GM18498 (cell line): ENCODE data around the gene DERL2.
"Not testable (repeated sequence)": the region's sequence is repeated elsewhere in the genome, so short reads cannot be mapped to it uniquely, and the experiment has no call there.

Experiments
- ATAC-seq: cut with Tn5 transposase; IDR thresholded peaks from one replicate; pipeline ENCODE4 v1.9.1; 2021; ENCODE audit warnings: mild to moderate bottlenecking, moderate library complexity; ENCODE audit not compliant: unreplicated experiment

The DERL2 gene

GRCh38 chr17:5438716-5439445, 47.1 kb downstream of the DERL2 start, which contains the start of gene C1QBP:
Gene C1QBP (minus strand): TSS chr17:5439155. CDS start chr17:5439073, 82 bp downstream.
- ATAC-seq: peak; percentile 90

- ATAC-seq: no peak
These were observed 48.2 kb downstream of the DERL2 start for GRCh38 chr17:5437721-5438317.

- ATAC-seq: not testable (repeated sequence)
These were observed 50.1 kb downstream of the DERL2 start for GRCh38 chr17:5435781-5436315.

GRCh38 chr17:5434984-5435383, 51.0 kb downstream of the DERL2 start:
- no peak for ATAC-seq

GRCh38 chr17:5431949-5432556, 53.9 kb downstream of the DERL2 start:
- ATAC-seq: no peak

GRCh38 chr17:5431234-5431633, 54.7 kb downstream of the DERL2 start:
- not testable (repeated sequence) for ATAC-seq

GRCh38 chr17:5430413-5430999, 55.5 kb downstream of the DERL2 start:
- ATAC-seq: no peak

GRCh38 chr17:5429191-5429887, 56.6 kb downstream of the DERL2 start:
- ATAC-seq: no peak

- ATAC-seq: no peak
These were observed 60.2 kb downstream of the DERL2 start for GRCh38 chr17:5425826-5426225.

GRCh38 chr17:5424909-5425308, 61.1 kb downstream of the DERL2 start:
- ATAC-seq: no peak

GRCh38 chr17:5422505-5422904, 63.5 kb downstream of the DERL2 start:
- no peak for ATAC-seq
